Adrenal gland (tissue), 5 donors: ENCODE results near the gene SCYGR4.

Source experiments
- CTCF ChIP-seq, 6 experiments: fragments of 450-650 bp in 4 of 6; fragments of 200-600 bp in 2 of 6; sonication (generic) in 1 of 6; IDR thresholded peaks; 1 replicate in 5 of 6; 2 replicates in 1 of 6; pipeline versions ENCODE4 v1.5.1 to v1.8.0; 2016 to 2021; ENCODE audit warnings: antibody characterized with exemption in 6 of 6, mild to moderate bottlenecking in 2 of 6, moderate library complexity in 1 of 6
- POLR2A ChIP-seq, 2 donors: fragments of 450-650 bp; IDR thresholded peaks; one replicate each; pipeline ENCODE4 v1.6.1; 2017; ENCODE audit warnings: antibody characterized with exemption in 2 of 2, mild to moderate bottlenecking in 2 of 2, moderate library complexity in 1 of 2
- donor health status: DM: no; HTN: no; CAD: no.

GRCh38 chr2:227606476-227606875 lies 10.8 kb upstream of the SCYGR4 start:
- TF ChIP-seq CTCF (IDR thresholded peaks at IDR 0.05) (no peak), POLR2A (IDR thresholded peaks at IDR 0.05) (no peak)
